NCI-H510A (cell line): ENCODE results near the gene GJE1.
"Not testable (repeated sequence)": the region's sequence is repeated elsewhere in the genome, so short reads cannot be mapped to it uniquely, and the experiment has no call there.

Source experiments
- DNase-seq: peaks from one replicate; lab custom pipeline; 2025; lab: John Stamatoyannopoulos, UW

Gene GJE1

GRCh38 chr6:142132625-142133024 is at the start of gene GJE1:
Gene GJE1 (plus strand): TSS chr6:142132925. CDS start chr6:142133159, 234 bp downstream.
- DNase-seq = no peak

GRCh38 chr6:142087950-142088857 is 44.5 kb upstream of the GJE1 start:
- DNase-seq = peak; percentile 4

DNA sequence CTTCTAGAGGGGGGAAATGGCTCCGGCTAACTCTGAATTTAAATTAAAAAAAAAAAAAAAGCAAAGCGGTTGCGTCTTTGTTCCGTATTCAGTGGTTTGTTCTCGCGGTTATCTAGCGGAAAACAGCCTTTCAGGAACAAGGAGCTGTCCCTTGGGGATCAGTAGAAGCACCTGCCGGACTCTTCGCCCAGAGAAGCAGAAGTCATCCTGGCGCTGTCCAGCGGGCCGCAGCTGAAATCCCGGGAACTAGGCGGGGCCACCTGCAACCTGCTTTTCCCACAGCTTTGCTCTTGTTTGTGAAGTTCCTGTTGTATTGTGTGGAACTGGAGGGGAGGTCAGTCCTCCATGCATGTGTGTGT is 43.9 kb upstream of the GJE1 start:
- peak; percentile 6 for DNase-seq

DNA sequence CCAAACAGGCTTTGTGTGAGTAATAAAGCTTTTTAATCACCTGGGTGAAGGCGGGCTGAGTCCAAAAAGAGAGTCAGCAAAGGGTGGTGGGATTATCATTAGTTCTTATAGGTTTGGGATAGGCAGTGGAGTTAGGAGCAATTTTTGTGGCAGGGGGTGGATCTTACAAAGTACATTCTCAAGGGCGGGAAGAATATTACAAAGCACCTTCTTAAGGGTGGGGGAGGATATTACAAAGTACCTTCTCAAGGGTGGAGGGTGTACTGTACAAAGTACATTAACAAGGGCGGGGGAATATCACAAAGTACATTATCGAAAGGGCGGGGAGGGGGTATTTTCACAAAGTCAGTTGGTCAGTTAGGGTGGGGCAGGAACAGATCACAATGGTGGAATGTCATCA is 27.9 kb upstream of the GJE1 start:
- DNase-seq = not testable (repeated sequence)

GRCh38 chr6:142110820-142111219 is 21.9 kb upstream of the GJE1 start:
- DNase-seq = not testable (repeated sequence)

DNA sequence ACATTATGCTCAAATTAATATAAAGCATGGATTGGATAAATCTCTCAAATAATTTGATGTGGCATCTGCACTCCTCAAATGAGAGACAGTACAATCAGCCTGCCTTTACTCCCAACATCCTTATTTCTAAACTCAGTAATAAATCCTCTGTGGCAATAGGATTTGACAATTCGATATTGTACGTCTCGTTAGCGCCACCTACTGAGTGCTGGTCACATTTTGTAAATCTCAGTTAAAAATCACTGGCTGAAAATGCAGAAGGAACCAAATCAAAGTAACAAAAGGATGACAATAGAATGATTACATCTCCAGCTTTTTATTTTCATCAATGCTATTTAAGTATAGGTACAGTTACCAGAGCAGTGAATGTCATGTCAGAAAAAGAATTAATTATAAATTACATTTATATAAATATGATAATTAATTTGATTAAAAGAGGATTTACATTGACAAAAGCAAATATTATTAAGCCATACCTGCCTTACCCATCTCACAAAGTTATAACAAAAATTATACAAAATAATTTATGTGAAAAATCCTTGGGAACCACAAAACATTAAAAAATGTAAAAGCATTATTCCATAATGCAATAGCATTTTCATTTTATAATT is 20.2 kb upstream of the GJE1 start:
- DNase-seq = peak; percentile 3

- no peak for DNase-seq
These were observed 15.4 kb upstream of the GJE1 start for GRCh38 chr6:142117366-142117765.

GRCh38 chr6:142118328-142118727 is 14.4 kb upstream of the GJE1 start:
- no peak for DNase-seq

DNA sequence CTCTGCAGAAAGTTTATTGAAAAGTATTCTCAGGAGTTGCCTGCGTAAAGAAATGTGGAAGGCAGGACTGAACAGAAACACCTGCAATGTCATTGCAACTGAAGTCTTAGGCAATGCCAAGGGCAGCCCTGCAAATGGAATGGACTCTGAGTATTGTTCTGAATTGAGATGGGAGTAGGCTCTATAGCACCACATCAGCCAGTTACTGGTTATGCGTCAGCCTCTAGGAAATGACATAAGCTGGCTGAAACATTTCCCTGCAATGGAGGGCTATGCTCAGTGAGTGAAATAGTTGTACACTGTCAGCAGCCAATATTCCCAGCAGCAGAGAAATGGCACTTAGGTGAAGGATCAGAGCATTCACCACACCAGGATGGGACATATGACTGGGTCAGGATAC is 13.8 kb upstream of the GJE1 start:
- no peak for DNase-seq

- DNase-seq = no peak
These were observed 11.4 kb upstream of the GJE1 start for GRCh38 chr6:142121342-142121741.

DNA sequence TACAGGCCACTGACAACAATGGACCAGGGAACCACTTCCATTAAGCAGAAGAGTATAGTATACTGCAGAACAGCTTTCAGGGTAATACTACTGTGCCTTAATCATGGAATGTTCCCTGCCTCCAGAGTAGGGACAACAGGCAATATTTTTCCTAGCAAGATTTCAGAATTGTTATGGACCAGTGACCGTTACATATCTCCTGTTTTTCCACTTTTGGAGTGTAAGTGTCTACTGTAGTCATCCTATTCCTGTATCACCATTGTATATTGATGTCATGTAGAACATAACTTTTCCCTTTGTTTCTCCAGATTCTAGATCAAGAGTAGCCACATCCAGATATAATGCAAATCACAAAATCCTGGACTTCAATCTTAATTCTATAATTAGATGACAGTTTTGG is 1.9 kb upstream of the GJE1 start:
- no peak for DNase-seq

DNA sequence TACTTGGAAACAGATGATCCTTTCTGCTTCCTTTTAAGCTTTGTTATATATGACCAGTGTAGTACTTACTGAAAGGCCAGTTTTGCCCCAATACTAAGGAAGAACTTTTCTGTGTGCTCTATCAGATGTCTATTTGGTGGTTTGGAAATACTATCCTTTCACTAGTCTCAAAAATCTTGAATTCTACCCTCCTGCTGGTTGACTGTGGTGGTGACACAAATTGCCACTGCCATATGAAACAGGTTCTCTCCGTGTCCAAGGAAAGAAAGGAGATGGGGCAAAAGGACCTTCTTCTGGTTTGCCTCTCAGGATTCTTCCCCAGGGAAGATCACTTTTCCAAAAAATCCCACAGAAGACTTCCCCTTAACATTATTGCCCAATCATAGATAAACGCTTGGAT is 6.2 kb downstream of the GJE1 start:
- no peak for DNase-seq

DNA sequence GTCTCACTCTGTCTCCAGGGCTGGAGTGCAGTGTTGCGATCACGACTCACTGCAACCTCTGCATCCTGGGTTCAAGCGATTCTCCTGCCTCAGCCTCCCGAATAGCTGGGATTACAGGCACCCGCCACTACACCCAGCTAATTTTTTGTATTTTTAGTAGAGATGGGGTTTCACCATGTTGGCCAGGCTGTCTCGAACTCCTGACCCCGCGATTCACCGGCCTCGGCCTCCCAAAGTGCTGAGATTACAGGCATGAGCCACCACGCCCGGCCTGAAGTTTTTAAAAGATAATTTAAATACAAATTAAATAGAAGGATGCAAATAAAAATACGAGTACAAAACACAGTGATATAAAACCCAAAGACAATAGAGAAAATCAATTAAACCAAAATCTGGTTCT is 8.8 kb downstream of the GJE1 start:
- not testable (repeated sequence) for DNase-seq

DNA sequence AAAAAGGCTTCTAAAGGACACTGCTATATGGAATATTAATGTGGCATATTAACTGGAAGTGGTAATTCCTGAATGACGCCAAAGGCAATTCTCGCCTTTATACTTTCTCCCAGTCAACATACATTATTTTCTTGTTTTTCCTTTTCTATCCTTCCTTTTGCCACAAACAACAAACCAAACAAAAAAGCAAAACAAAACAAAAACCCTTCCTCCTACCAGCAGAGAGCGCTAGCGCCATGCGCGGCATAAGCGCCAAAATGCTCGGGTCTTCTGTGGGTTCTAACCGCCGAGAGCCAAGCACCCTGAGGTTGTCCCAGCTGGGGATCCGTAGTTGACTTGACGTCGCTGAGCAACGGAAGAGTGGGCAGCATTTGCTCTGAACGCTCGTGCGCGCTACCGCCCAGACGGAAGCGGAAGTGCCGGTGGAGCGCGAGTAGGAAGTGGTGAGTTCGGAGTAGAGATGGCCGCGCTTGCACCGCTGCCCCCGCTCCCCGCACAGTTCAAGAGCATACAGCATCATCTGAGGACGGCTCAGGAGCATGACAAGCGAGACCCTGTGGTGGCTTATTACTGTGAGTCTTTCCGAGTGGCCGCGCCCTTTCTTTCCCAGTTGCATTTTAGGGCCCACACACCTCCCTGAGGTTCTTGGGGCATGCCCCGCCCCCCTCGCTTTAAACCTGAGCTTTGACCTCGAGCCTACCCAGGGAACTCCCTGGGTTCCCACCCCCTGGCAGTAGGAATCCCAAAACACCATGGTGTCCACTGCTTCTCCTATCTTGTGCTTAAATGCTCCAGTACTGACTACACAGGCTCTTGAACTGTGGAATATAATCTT is 14.3 kb downstream of the GJE1 start, which contains the start of the genes NMBR and VTA1:
TSS of gene NMBR (minus strand) at position 295 of the 835 bp plus-strand sequence. CDS start 58,464 bp downstream, outside the sequence.
TSS of gene VTA1 (plus strand) at position 436 of the 835 bp plus-strand sequence. CDS start at position 461, 25 bp downstream.
- peak; percentile 90 for DNase-seq

GRCh38 chr6:142152746-142153145 is 20.0 kb downstream of the GJE1 start:
- DNase-seq = no peak

- DNase-seq = no peak
These were observed 20.5 kb downstream of the GJE1 start for GRCh38 chr6:142153196-142153595.

GRCh38 chr6:142154336-142154735 is 21.6 kb downstream of the GJE1 start:
- no peak for DNase-seq

DNA sequence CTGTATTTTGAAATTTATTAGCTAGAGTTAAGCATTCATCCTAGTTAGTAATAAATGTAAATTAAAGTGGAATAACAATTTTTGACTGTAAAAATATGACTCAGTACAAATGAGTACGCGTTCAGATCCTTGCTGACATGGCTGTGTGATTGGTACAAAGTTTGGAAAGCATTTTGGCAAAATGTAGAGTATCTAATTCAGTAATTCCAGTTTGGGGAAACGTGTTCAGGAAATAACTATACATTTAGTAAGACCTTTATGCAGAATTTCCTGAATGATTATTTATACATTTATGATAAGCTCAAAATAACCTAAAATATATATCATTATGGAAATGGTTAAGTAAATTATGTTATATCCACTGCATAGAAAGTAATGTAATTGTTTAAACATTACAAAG is 22.4 kb downstream of the GJE1 start:
- no peak for DNase-seq

DNA sequence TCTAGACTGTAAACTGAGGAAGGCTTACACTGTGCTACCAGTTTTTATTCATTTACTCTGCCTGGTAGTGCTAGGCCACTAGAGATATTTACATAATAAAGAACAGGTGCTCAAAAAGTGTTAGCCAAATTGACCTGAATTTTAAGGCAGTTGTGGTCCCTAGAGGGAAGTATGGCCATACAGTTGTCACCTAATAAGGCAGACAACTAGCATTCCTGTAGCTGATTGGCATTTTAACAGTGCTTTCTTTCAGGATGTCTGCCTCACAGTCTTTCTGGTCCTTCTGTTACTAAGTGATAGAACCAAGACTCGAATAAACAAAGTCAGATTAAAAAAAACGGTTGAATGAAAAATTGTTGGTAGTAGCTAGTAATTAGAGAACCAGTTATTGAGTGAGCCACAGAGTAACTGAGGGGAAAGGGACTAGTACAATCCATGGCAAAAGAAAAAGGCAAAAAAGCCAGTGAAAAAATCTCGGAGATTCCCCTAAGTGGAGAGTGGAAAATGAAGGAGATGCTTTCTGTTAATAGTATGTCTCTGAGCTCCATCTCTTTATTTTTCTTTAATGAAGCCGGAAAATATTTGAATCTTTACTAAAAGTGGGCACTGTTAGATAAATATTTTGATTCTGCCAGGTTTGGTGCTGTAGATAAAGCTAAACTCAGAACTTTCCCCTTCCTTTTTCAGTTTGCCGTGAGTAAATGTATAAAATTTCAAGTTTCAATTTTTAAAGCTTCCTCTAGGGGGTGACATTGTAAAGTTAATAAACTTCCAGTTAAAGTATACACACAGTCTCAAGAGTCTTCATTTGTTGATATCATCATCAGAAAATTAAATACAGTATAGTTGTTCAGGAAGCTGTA is 23.4 kb downstream of the GJE1 start:
- no peak for DNase-seq

DNA sequence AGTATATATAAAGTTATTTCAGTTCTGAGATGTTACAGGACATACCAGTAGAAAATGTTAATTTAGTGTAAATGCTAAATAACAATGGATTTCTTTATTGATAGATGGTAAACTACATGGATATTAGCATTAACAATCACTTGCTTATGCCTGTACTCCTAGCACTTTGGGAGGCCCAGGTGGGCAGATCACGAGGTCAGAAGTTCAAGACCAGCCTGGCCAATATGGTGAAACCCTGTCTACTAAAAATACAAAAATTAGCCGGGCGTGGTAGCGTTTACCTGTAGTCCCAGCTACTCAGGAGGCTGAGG is 24.0 kb downstream of the GJE1 start:
- not testable (repeated sequence) for DNase-seq

DNA sequence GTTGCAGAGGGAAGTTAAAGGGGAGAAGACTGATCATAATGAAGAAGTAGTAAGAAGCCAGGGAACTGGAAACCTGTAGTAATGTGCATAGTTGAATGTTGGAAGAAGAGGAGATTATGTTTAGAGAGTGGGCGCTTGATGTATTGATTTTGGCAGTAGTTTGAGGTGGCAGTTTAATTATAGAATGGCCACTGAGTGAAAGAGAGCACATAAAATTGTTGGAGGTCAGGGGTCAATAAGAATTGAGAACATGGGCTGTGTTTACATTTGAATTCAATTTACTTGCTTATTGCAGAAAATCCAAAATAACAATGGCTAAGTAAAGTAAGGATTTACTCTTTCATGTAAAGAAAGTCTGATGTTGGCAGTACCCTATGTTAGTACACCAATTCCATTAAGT is 30.1 kb downstream of the GJE1 start:
- no peak for DNase-seq

DNA sequence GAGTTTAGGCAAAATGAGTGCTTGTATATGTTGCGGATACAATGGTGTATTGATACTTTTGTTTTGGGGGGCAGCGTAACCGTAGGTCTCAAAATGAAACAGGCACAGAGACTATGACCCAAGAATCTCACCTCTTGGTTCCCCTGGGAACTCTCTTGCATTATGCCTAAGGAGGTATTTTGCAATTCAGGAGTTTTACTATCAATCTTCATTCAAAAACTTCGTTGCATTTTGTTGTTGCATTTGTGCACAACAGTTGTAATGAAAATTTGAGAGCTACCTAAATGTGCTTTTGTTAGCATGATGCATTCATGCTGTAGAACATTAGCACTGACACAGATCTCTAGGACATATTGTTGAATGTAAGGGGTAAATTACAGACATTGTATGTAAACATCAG is 32.5 kb downstream of the GJE1 start:
- no peak for DNase-seq
